Stimulated activated CD8-positive, alpha-beta memory T cell treated with anti-CD3 and anti-CD28 coated beads, Interleukin-4, amount 100 ng/mL, for 48 hours (primary cell): ENCODE measurements around the gene FBXL15.
A peak's percentile ranks its signal among the peaks of the same experiment; 100 is the strongest.

Experiments
- DNase-seq: peaks from one replicate; pipeline ENCODE4 v3.0.0-alpha.2; 2020

The FBXL15 gene

DNA sequence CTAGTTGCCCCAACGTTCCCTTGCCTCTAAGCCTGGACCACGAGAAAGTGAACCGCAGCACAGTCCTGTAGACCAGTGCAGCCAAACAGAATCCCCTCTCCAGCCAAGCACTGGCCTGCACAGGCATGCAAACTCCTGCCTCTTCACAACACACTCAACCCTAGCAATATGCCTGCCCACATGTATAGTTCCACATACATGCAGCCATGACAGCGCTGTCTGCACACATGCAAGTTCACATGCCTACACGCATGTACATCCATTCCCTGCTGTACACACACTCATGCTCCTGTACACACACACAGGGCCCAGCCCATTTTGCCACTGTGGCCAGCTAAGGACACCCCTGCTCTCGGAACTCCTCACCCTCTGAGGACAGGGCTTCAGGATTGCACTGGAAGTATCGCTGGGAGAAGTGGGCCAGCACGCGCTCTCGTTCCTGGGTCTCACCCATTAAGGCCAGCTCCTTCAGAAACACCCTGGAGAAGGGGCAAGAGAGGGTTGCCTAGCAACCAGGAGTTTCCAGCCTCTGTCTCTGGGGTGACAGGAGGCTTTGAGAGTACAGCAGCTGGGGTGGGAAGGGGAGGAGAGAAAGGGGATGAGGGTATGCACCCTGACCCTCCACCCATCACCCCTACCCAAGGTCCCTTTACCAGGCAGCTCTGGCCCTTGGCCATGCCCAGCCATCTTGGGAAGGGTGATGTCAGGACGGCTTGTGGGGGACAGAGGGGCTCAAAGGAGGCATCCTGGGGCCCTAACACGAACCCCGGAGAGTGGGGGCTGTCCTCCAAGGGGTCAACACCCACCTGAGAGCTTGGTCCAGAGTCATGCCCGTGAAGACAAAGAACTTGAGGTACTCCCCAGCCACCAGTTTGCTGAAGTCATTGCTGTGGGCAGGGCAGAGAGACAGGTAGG is 9.0 kb upstream of the FBXL15 start:
- no peak for DNase-seq

DNA sequence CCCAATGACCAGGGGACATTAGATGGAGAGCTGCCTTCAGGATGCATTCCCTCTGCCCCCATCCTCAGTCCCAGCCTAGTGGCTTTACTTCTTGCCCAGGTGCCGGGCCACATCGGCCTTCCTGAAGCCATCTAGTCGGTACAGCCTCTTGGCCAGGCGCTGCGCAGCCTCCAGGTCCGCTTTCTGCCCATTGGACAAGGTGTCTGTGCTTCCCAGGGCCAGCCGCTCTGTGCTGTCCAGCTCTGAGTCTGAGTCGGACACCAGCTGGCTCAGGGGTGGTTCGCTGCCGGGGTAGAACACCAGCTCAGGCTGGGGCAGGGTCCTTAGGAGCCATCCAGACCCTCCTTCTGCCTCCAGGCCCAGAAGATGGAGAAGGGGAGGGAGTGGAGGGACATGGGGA is 8.3 kb upstream of the FBXL15 start:
- DNase-seq, result no peak

DNA sequence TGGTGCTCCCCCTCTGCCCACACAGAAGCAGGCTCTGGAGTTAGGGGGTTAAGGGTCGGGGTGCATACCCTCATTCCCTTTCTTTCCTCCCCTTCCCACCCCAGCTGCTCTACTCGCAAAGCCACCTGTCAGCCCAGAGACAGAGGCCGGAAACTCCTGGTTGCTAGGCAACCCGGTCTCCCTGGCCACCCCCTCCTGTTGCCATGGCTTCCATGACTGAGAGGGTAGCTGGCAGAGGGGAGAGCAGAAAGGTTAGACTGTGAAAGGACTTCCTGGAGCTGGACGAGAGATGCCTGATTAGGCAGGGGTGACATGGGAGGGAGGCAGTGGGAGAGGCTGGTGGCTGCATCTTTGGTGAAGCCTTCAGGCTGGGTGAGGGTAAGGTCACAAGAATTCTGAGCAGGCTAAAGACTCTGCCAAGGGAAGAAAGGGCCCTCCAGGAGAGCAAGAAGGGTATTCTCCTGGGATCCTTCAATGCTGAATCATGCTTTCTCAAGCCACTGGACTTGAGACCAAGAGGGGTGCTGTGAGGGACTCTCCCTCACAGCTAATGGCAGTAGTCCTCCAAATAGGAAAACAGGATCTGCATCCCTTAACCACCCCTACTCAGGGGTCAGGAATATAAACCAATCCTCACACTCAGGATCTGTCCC is 7.5 kb upstream of the FBXL15 start:
- peak; percentile 61 for DNase-seq

DNA sequence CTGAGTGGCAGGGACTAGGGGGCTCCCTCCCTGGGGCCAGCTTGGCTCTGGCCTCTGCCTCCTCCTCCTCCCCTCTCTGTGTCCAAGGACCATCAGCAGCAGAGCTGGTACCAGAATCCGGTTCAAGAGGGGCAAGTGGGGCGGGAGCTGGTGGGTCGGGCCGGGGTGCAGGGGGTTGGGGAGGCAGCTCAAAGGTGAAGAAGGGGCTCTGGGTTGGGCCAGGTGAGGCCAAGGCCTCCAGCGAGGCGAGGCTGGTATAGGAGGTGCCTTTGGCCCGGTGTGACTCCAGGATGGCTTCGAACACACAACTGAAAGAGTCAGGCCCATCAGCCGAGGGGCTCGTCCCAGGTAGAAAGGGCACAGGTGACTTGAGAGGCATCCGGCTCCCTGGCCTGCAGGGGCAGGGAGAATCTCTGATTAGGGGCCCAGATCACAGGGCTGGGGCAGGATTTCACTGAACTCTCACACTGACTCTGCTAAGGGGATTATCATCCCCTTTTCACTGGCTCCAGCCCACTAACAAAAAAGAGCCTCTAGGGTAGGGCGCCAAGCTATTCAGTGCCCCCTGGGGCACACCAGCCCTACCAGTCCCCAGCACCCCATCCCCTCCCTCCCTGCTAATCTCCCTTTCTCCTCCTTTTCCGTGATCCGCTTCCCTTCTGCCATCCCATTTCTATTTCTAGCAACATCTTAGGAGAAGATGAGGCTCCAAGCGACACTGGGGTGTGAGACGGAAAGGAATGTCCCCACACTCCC is 6.7 kb upstream of the FBXL15 start:
- no peak for DNase-seq

DNA sequence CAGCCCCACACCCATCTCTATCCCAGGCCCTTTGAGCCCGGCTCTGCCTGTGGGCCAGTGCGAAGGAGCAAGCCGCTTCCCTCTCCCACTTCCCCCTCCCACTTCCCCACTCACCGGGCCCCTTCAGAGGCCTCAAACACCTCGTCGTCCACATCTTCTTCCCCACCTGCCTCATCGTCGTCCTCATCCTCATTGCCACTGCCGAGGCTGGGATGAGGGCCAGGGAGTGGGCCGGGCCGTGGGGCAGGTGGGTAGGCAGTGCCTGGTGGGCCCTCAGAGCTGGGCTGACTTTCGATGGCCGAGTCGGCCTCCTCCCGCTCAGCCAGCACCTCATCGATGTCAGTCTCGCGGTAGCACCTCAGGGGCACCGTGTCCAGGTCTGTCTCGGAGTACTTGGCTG is 5.9 kb upstream of the FBXL15 start:
- no peak for DNase-seq

DNA sequence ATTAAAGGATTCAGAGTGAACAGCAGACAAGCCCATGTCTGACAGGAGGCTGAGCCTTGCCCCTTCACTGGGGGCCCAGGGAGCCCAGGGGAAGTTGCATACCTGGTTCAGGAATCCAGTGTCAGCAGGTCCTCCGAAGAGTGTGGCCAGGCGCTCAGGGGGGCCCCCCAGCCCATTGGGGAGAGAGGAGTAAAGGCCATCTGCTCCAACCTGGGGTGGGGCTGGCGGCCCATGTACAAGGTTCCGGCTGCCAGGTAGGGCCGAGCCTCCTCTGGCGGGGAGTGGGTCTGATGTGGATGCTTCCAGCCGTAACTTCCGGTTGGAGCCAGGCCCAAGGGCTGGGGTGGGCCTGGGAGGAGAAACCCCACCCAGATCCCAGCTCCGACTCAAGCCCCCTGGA is 4.4 kb upstream of the FBXL15 start:
- DNase-seq, result no peak

DNA sequence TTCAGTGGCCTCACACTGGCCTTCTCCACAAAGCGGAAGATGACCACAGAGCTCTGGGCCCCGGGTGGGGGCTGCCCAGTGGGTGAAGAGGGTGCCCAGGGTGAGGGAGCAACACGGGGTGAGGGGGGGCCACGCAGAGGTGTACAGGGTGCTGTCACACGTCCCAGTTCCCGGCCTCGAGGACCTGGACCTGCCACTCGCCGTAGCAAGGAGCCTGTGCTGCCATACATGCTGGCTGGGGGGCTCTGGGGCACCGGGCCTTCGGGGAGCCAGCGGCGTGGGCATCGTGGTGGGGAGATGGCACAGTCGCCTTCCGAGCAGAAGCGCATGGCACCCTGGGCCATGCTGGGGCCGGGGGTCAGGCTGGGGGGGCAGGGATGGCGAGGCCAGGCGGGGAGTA is 3.9 kb upstream of the FBXL15 start:
- DNase-seq, result no peak

DNA sequence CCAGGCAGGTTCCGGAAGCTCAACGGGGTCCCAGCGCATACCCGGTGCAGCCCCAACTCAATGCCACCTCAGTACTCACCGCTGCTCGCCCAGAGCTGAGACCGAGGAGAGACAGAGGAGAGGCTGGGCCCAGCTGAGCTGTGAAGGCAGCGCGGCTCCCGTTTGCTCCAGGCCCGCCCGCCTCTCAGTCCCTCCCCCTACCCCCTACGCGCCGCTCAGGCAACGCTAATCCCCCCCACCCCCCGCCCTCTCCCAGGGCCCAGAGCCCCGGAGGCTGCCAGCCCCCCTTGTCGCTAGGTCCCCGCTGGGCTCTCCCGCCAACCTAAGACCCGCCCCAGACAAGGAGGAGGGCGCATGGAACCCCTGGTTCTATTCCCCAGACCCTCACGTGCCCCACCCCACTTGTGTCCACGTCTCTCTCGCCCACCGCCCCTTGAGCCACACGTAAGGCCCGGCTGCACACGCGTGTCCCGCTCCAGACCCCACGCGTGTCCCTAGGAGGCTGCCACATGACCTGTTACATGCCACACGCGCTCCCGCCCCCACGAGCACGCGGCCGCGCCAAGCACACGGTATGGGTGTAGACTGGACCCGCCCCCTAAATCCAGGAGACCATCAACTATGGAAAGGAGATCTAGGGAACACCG is 1.9 kb upstream of the FBXL15 start, which contains the start of gene PSD:
PSD (minus strand) TSS at position 164 of the 647 bp plus-strand sequence. CDS start 1,747 bp downstream, outside the sequence.
- DNase-seq, result no peak

DNA sequence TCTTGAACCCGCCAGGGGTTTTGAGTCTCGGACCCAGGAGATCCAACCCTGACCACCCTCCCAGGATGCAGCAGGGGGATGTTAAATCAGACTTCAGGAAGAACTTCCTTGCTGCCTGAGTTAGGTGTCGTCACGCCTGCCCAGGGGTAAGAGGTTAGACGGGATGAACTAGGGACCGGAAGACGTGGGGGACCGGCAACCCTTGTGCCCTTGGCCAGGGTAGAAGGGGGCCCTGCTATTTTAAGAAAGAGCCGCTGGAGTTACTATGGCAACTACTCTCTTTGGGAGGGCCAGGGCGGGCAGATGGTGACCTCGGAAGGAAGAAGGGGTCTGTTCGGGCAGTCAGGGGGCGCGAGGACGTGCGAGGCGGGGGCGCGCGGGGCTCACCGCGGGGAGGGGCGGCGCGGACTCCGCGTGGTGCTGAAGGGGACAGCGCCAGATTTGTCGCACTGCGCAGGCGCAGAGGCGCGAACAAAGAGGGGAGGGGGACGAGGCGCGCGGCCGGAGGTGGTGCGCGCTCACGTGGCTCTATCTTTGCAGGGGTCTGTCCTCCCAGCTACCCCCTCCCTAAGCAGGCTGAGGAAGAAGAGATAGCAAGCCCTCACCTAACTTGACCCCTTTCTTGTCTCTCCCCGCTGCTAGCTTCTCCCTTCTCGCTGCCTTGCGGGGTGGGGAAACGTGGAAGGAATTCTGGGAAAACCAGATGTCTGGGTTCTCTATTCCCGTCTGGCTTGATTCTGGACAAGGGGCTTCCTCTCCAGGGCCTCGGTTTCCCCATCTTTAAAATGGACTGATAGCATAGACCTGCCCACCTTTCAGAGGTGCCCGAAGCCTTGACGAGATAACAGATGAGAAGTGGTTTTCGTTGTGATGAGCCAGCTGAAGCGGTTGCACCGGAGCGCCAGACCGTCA is 1.1 kb upstream of the FBXL15 start:
- DNase-seq, result peak; percentile 85

DNA sequence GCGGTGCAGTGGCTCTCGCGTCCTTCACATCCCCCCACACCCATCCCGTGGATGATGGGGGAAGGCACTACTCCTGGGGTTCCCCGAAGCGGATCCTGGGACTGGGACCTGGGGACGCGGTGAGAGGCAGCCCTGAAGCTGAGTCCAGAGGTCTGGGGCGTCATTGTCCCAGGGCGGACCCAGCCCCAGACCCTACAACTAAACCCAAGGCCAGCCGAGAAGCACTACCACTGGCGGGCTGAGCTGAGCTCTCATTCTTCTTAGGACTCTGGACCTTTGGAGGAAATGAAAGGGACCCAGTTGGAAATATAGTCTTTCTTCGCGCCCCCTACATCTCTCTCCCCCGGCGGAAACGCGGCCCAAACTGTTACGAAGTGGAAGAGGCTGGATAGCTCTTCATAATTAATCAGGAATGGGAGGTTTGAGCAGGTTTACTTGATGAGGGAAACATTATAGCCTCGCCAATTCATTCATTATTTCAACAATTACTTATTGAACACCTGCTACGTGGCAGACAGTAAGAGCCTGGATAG is 389 bp upstream of the FBXL15 start:
- DNase-seq, result peak; percentile 35

DNA sequence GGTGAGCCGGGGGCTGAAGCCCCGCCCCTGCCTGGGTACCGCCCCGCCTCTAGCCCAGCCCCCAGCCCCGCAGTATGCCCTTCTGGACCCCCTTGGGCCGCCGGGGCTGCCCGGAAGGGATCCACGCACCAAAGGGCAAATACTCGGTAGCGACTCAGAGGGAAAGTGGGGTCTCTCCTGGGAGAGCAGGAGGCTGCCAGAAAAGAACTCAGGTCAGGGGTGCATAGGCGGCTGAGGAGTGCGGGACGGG is 796 bp downstream of the FBXL15 start:
- DNase-seq, result no peak

DNA sequence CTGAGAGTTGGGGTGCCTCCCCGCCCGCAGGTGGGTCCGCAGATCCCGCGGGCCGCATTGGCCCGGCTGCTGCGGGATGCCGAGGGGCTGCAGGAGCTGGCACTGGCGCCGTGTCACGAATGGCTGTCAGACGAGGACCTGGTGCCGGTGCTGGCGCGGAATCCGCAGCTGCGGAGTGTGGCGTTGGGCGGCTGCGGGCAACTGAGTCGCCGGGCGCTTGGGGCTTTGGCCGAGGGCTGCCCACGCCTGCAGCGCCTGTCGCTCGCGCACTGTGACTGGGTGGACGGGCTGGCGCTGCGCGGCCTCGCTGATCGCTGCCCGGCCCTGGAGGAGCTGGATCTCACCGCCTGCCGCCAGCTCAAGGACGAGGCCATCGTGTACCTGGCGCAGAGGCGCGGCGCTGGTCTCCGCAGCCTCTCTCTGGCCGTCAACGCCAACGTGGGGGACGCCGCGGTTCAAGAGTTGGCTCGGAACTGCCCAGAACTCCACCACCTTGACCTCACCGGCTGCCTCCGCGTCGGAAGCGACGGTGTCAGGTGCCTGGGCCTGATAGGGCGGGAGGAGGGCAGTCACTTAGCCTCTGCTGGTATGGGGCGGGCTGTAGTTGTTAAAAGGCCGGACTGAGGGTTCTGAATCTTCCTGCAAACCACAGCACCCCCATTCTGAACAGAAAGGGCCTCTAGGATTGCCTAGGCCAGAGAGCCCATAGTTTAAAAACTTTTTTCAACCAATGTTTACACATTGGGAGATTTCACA is 1.3 kb downstream of the FBXL15 start:
- DNase-seq, result peak; percentile 45

DNA sequence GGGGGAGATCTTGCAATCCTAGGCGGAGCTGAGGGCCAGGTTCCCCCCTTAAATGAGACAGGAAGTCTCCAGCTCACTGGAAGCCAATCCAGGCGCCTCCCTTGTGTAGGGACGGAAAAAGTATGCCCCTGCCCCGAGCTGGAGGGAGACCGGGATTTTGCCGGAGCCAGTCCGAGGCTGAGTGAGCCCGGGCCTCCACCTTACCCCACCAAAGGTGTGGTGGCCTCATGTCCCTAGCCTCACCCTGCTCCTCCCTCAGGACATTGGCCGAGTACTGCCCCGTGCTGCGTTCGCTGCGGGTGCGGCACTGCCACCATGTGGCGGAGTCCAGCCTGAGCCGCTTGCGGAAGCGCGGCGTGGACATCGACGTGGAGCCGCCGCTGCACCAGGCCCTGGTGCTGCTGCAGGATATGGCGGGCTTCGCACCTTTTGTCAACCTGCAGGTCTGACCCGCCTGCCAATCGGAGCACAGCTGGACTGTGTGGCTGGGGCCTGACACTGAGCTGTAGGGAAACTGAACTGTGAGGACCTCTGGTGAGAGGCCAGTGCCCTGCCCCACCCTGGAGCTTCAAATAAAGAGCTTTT is 2.0 kb downstream of the FBXL15 start:
- peak; percentile 75 for DNase-seq

DNA sequence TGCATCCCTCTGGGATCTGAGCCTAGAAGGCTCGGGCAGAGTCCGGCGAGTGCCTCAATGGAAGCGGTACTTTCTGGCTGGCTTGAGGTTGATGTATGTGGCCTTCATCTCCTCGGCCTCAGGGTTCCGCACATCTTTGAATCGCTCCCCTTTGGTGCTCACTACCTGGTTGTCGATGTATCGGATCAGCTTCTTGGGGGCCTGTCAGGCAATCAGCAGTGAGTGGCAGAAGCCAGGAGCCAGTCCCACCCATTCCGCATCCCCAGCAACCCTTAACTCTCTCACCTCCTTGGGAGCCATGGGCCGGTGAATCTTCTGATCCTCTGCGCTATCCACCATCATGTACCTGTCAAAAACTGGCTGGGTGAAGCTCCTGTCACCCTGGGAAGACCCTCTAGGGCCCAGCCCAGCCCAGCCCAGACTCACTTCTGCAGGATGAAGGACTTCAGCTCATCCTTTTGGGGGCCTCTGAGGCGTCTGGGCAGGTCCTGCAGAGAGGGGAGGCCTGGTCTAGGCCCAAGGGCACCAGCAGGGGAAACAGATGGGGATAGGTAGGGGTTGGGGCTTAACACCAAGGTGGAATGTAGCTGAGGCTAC is 2.8 kb downstream of the FBXL15 start:
- no peak for DNase-seq

DNA sequence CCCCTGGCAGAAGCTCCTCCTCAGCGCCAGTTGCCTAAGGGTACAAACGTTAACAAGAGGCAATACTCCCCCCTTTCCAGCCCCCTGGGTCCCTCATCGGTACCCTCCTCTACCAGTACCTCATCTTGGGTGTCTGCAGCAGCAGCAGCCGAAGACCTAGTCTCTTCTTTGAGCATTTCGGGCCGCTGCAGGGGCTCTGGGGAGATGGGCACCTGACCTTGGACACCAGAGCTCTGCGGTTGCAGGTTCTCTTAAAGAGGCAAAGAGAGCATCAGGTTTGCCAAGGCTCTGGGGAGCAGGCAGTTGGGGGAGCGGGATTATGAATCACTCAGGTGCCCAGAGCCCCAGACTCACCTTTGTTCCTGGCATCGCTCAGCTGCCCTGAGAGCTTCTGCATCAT is 3.5 kb downstream of the FBXL15 start:
- DNase-seq, result no peak

DNA sequence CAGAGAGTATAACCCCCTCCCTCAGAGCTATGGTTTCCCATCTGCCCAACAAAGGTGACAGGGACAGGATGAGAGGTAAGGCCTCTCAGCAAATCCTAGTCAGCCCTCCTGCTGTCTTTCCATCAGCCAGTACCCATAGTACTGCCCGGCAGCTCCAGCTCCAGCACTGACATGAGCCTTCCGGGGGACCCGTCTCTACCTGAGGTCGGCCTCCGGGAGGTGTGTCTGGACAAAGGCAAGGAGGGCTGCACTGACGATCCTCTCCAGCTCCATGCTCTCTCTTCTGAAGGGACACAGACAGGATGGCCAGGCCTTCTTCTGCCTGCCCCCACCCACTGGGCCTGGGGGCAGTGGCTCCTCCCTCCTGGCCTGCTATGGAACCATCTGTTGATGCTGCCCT is 4.3 kb downstream of the FBXL15 start:
- DNase-seq, result no peak

DNA sequence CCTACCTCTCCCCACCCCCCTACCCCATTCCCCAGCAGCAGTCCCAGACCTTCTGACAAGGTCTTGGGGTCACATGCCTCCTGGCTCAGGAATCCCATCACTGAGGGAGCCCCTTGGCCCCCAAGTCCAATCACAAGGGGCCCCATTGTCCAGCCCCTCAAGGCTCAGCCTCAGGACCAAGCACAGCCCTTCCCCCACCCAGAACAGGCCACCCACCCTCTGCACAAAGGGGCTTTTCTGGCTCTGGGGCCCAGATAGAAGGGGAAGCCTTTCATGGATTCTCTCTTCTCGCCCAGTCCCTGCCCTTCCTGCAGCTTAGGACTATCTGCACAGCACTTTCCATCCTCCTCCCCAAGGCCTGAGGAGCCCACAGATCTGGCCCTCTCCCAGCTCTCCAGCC is 4.8 kb downstream of the FBXL15 start:
- no peak for DNase-seq

DNA sequence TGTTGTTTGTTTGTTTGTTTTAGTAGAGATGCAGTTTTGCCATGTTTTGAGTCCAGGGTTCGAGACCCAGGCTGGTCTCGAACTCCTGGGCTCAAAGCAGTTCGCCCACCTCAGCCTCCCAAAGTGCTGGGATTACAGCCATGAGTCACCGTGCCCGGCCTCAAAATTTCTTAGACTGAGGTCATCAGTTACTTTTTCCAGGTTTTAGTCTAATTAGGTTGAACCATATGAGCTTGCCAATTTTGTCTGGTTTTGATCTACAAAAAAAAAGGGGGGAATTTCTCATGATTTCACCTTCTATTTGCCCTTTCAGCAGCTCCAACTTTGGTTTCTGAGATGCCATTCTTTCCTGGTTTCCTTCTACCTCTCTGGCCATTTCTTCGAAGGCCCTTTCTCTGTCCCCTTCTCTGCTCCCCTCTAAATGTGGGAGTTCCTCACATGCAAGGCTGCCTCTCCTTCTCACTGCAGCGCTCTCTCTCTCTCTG is 6.2 kb downstream of the FBXL15 start:
- DNase-seq, result no peak

DNA sequence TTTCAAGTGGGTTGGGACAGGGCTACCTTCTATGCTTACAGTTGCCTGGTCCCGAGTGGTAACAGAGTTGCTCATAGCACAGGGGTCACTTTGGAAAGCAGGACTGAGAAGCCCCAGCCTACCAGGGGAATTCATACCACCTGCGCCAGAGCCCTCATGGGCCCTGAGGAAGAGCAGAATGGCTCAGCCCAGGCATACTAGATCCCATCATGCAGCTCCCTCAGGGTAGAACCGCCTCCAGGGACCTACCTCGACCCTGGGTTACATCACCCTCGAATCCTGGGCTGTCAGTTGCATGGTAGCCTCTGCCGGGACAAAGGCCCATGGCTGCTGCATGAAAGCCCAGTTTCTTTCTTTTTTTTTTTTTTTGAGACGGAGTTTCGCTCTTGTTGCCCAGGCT is 8.8 kb downstream of the FBXL15 start:
- DNase-seq, result no peak

DNA sequence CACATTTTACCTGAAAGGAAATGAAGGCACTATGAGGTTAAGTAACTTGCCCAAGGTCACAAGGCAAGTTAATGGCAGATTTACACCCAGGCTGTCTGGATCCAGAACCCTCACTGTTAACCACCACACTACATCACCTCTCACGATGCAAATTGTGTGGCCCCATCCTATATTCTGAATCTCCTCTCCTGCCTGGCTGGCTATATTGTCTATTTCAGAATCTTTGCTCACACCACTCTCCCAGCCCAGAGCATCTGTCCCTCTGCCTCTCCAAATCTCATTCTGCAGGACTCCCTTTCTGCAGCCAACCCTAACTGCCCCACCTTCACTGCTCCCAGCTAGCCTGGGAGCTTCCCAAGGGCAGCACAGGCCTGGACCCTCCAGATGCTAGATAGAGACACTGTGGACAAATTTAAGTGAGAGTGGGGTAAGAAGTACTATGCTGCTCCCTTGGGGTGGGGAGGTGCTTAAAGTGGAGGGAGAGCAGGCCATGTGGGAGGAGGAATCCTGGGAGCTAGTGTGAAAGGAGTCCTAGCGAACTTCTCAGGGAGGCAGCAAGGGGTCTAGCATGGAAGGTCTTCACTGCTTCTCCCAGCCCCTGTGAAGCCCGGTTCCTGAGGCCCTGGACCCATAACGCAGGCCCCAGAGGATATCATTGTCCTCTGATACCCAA is 11.0 kb downstream of the FBXL15 start:
- no peak for DNase-seq
